H1 (cell line): ENCODE data around the gene CEP135. TPM values are rescaled to one million over a fixed set of nuclear protein-coding genes. Genes with fewer than 3 reads are reported as not detected.

Experiments
- CTCF ChIA-PET: fragments of 300-600 bp; sonication (Branson Sonifier 250); formaldehyde crosslinking; loops from one replicate; lab custom pipeline; 2021; ENCODE audit not compliant: partially characterized antibody; lab: Charles Lee
- POLR2A ChIA-PET: fragments of 300-600 bp; sonication (Branson Sonifier 250); formaldehyde crosslinking; loops from one replicate; lab custom pipeline; 2021; ENCODE audit warnings: inconsistent platforms; ENCODE audit not compliant: partially characterized antibody; lab: Charles Lee
- DNase-seq, 2 experiments: peaks; one replicate each; pipeline versions ENCODE4 v3.0.0 to v3.0.0-alpha.2; 2010 to 2022; ENCODE audit warnings: low spot score in 2 of 2, low read depth in 1 of 2, mixed read lengths in 1 of 2
- FAIRE-seq: peaks from 2 replicates; lab custom pipeline; 2011; peaks lifted over from hg19 to GRCh38; lab: Jason Lieb, UNC
- H2AFZ ChIP-seq: 2 replicates; pipeline ENCODE4 v1.8.1; 2012; ENCODE audit warnings: low read length, inconsistent platforms
- H2AK5ac ChIP-seq: 2 replicates; pipeline ENCODE4 v1.6.1; 2013; ENCODE audit warnings: low read depth, low read length
- H2BK120ac ChIP-seq: replicated peaks from 2 replicates; pipeline ENCODE3; 2013; ENCODE audit warnings: low read depth, low read length, inconsistent platforms
- H2BK12ac ChIP-seq: 2 replicates; pipeline ENCODE4 v1.6.1; 2013; ENCODE audit warnings: low read depth, low read length
- H2BK15ac ChIP-seq: 2 replicates; pipeline ENCODE4 v1.6.1; 2013; ENCODE audit warnings: low read length
- H2BK20ac ChIP-seq: 2 replicates; pipeline ENCODE4 v1.6.1; 2013; ENCODE audit warnings: low read length
- H2BK5ac ChIP-seq: 2 replicates; pipeline ENCODE4 v1.6.1; 2013; ENCODE audit warnings: low read depth, low read length
- H3K14ac ChIP-seq: 2 replicates; pipeline ENCODE4 v1.6.1; 2013; ENCODE audit warnings: inconsistent platforms; ENCODE audit not compliant: insufficient read length
- H3K18ac ChIP-seq: 2 replicates; pipeline ENCODE4 v1.6.1; 2013; ENCODE audit warnings: low read length; ENCODE audit errors: extremely low read depth
- H3K23ac ChIP-seq: 2 replicates; pipeline ENCODE4 v1.6.1; 2013; ENCODE audit warnings: inconsistent platforms; ENCODE audit not compliant: insufficient read length
- H3K23me2 ChIP-seq: 2 replicates; pipeline ENCODE4 v1.6.1; 2013; ENCODE audit warnings: low read depth, low read length
- H3K27ac ChIP-seq: 2 replicates; pipeline ENCODE4 v1.6.1; 2011; ENCODE audit warnings: low read depth, low read length, inconsistent platforms
- H3K27me3 ChIP-seq, 4 experiments: replicated peaks in 1 of 4; 1 replicate in 1 of 4; 2 replicates in 3 of 4; pipeline versions ENCODE4 v1.6.1 to v1.8.1; 2011 to 2013; ENCODE audit warnings: low read length in 3 of 4, mild to moderate bottlenecking in 3 of 4, inconsistent platforms in 2 of 4, mixed read lengths in 2 of 4, moderate library complexity in 1 of 4; ENCODE audit not compliant: control insufficient read depth in 3 of 4, insufficient read depth in 3 of 4; ENCODE audit errors: extremely low read depth in 1 of 4
- H3K36me3 ChIP-seq, 4 experiments: 2 replicates each; pipeline versions ENCODE4 v1.6.1 to v1.8.1; 2011 to 2013; ENCODE audit warnings: mild to moderate bottlenecking in 4 of 4, low read length in 3 of 4, moderate library complexity in 2 of 4, control low read depth in 1 of 4, inconsistent platforms in 1 of 4; ENCODE audit not compliant: insufficient read depth in 4 of 4, control insufficient read depth in 2 of 4
- H3K4ac ChIP-seq: replicated peaks from 2 replicates; pipeline ENCODE3; 2013; ENCODE audit warnings: low read length, low read depth, mixed read lengths, inconsistent platforms; ENCODE audit not compliant: insufficient read length
- H3K4me1 ChIP-seq, 4 experiments: replicated peaks in 1 of 4; 1 replicate in 1 of 4; 2 replicates in 3 of 4; pipeline versions ENCODE4 v1.6.1 to v1.8.1; 2011 to 2013; ENCODE audit warnings: low read length in 3 of 4, inconsistent platforms in 2 of 4, mixed read lengths in 1 of 4; ENCODE audit not compliant: insufficient read depth in 4 of 4, control insufficient read depth in 3 of 4
- H3K4me2 ChIP-seq, 2 experiments: 2 replicates each; pipeline versions ENCODE4 v1.6.1 to v1.8.1; 2011 to 2013; ENCODE audit warnings: low read depth in 2 of 2, low read length in 2 of 2, control low read depth in 1 of 2, inconsistent platforms in 1 of 2, mild to moderate bottlenecking in 1 of 2; ENCODE audit not compliant: insufficient read depth in 1 of 2
- H3K4me3 ChIP-seq, 4 experiments: fragments of 200-600, 300-600 bp in 1 of 4; sonication (generic), shearing (Covaris generic), sonication (Bioruptor Twin) in 1 of 4; 2 replicates each; pipeline versions ENCODE4 v1.5.1 to v1.8.1; 2011 to 2016; ENCODE audit warnings: low read length in 4 of 4, low read depth in 3 of 4, control low read depth in 2 of 4, inconsistent platforms in 2 of 4, mild to moderate bottlenecking in 2 of 4, mixed read lengths in 1 of 4, moderate library complexity in 1 of 4; ENCODE audit not compliant: insufficient read depth in 2 of 4; ENCODE audit errors: extremely low read depth in 1 of 4
- H3K56ac ChIP-seq: replicated peaks from 2 replicates; pipeline ENCODE3; 2013; ENCODE audit warnings: low read depth, mild to moderate bottlenecking, mixed read lengths, low read length, inconsistent platforms; ENCODE audit not compliant: insufficient read length
- H3K79me1 ChIP-seq: 2 replicates; pipeline ENCODE4 v1.6.1; 2013; ENCODE audit warnings: low read depth, low read length, control low read depth
- H3K79me2 ChIP-seq, 2 experiments: 2 replicates each; pipeline versions ENCODE4 v1.6.1 to v1.8.1; 2012 to 2013; ENCODE audit warnings: low read length in 2 of 2, mild to moderate bottlenecking in 2 of 2, inconsistent platforms in 1 of 2; ENCODE audit not compliant: insufficient read depth in 2 of 2, control insufficient read depth in 1 of 2
- H3K9ac ChIP-seq, 4 experiments: replicated peaks in 1 of 4; 1 replicate in 1 of 4; 2 replicates in 3 of 4; pipeline versions ENCODE4 v1.6.1 to v1.8.1; 2011 to 2013; ENCODE audit warnings: low read depth in 3 of 4, low read length in 3 of 4, control low read depth in 2 of 4, mild to moderate bottlenecking in 2 of 4, moderate library complexity in 2 of 4, inconsistent platforms in 1 of 4; ENCODE audit errors: extremely low read depth in 1 of 4
- H3K9me3 ChIP-seq, 2 experiments: 2 replicates each; pipeline versions ENCODE4 v1.6.1 to v1.8.1; 2012 to 2013; ENCODE audit warnings: mild to moderate bottlenecking in 2 of 2, moderate library complexity in 2 of 2, control low read depth in 1 of 2, inconsistent platforms in 1 of 2, low read depth in 1 of 2, low read length in 1 of 2, mixed read lengths in 1 of 2; ENCODE audit not compliant: insufficient read depth in 2 of 2
- H4K20me1 ChIP-seq, 2 experiments: replicated peaks in 1 of 2; 2 replicates each; pipeline versions ENCODE3 to v1.8.1; 2011 to 2013; ENCODE audit warnings: inconsistent platforms in 2 of 2, low read length in 2 of 2, mild to moderate bottlenecking in 1 of 2; ENCODE audit not compliant: insufficient read depth in 2 of 2, control insufficient read depth in 1 of 2
- H4K5ac ChIP-seq: 2 replicates; pipeline ENCODE4 v1.6.1; 2013; ENCODE audit warnings: low read length, low read depth, mixed read lengths, inconsistent platforms; ENCODE audit not compliant: insufficient read length
- H4K8ac ChIP-seq: 2 replicates; pipeline ENCODE4 v1.8.0; 2013; ENCODE audit warnings: mild to moderate bottlenecking, moderate library complexity, low read length, inconsistent platforms; ENCODE audit not compliant: insufficient read depth; ENCODE audit errors: extremely low read depth
- H4K91ac ChIP-seq: replicated peaks from 2 replicates; pipeline ENCODE3; 2013; ENCODE audit warnings: low read length, mixed read lengths, inconsistent platforms; ENCODE audit not compliant: insufficient read length
- CBX8 ChIP-seq: fragments of 300-800, 300-1000 bp; sonication (generic); IDR thresholded peaks from 2 replicates; pipeline ENCODE4 v1.7.1; 2016; ENCODE audit warnings: low read depth, low read length, borderline replicate concordance
- CEBPB ChIP-seq: IDR thresholded peaks from 2 replicates; pipeline ENCODE4 v1.6.1; 2012; ENCODE audit warnings: low read depth, low read length
- CHD2 ChIP-seq: IDR thresholded peaks from 2 replicates; pipeline ENCODE4 v1.6.1; 2012; ENCODE audit warnings: low read length, improper control_type of control experiment
- CTCF ChIP-seq, 3 experiments: IDR thresholded peaks; 1 replicate in 2 of 3; 2 replicates in 1 of 3; pipeline versions ENCODE4 v1.5.1 to v1.6.1; 2011; ENCODE audit warnings: low read length in 3 of 3, mild to moderate bottlenecking in 3 of 3, inconsistent platforms in 2 of 3, low read depth in 1 of 3, moderate library complexity in 1 of 3; ENCODE audit not compliant: insufficient read depth in 1 of 3; ENCODE audit errors: control extremely low read depth in 1 of 3
- E2F6 ChIP-seq: IDR thresholded peaks from 2 replicates; pipeline ENCODE4 v1.6.1; 2012; ENCODE audit warnings: inconsistent platforms
- KDM4A ChIP-seq: IDR thresholded peaks from one replicate; pipeline ENCODE4 v1.7.1; 2012; ENCODE audit warnings: low read depth, mild to moderate bottlenecking, moderate library complexity, low read length, inconsistent platforms; ENCODE audit not compliant: severe bottlenecking
- PHF8 ChIP-seq: fragments of 200-600 bp; sonication (generic); conservative IDR thresholded peaks from 2 replicates; pipeline ENCODE4 v1.7.1; 2012; ENCODE audit warnings: low read depth, mild to moderate bottlenecking, inconsistent platforms, low read length, moderate library complexity
- POLR2AphosphoS5 ChIP-seq: IDR thresholded peaks from 2 replicates; pipeline ENCODE4 v1.6.1; 2011; ENCODE audit warnings: low read depth, low read length
- SIN3A ChIP-seq, 2 experiments: IDR thresholded peaks in 1 of 2; conservative IDR thresholded peaks in 1 of 2; 2 replicates each; pipeline ENCODE4 v1.6.1; 2011 to 2012; ENCODE audit warnings: low read length in 2 of 2, improper control_type of control experiment in 1 of 2, low read depth in 1 of 2, mild to moderate bottlenecking in 1 of 2
- SIX5 ChIP-seq: IDR thresholded peaks from 2 replicates; pipeline ENCODE4 v1.6.1; 2011; ENCODE audit warnings: mild to moderate bottlenecking, low read depth, low read length
- SP1 ChIP-seq: IDR thresholded peaks from 2 replicates; pipeline ENCODE4 v1.6.1; 2011; ENCODE audit warnings: low read depth, low read length
- WGBS, 2 experiments: shearing (Covaris generic) in 1 of 2; methylation state at CpG; one replicate each; pipeline versions ENCODE4 v1.1.6 to v1.1.7; 2013 to 2015; ENCODE audit warnings: low lambda C conversion rate in 2 of 2, mixed read lengths in 2 of 2, inconsistent platforms in 1 of 2, low coverage in 1 of 2, missing lambda C conversion rate in 1 of 2; ENCODE audit not compliant: insufficient replicate concordance in 2 of 2, insufficient coverage in 1 of 2, insufficient read length in 1 of 2; ENCODE audit errors: extremely low coverage in 1 of 2, missing lambda C conversion rate in 1 of 2; 5-methylcytosine and 5-hydroxymethylcytosine counted together
- polyA plus RNA-seq, 7 experiments: library from polyadenylated mRNA; depleted of rRNA in 3 of 7; stranded (reverse) in 5 of 7; unstranded in 2 of 7; fragments of >200 nt in 5 of 7; fragments of 200-250 nt in 2 of 7; gene quantifications; 1 replicate in 5 of 7; 2 replicates in 1 of 7; 4 replicates in 1 of 7; pipeline versions ENCODE4 v1.2.1 to v1.2.3, GENCODE V29; 2011 to 2013; ENCODE audit warnings: missing spikeins in 2 of 7, mixed read lengths in 2 of 7
- total RNA-seq: library from RNA; stranded (reverse); fragmentation: NEBNext Ultra II Directional; extraction: Animal tissue kit (Norgen Biotek cat#: 25700); gene quantifications from 2 replicates; pipeline ENCODE4 v1.2.1, GENCODE V29; 2021

Gene CEP135
- total and polyA plus RNA-seq, 2 of the 8 experiments (the other 6 are each of a cell fraction or from before 2014, with no cell fraction given) = 2.7 to 14.5 TPM

GRCh38 chr4:55902677-55903076 is 46.1 kb upstream of the CEP135 start:
- Histone ChIP-seq H3K56ac (no peak overlapping the region), H4K20me1 (no peaks in the 10 kb centered on the region), H3K14ac (no peak overlapping the region), H2AFZ (no peak overlapping the region), H3K23ac (no peak overlapping the region), H3K18ac (no peak overlapping the region), H3K23me2 (no peaks in the 10 kb centered on the region), H3K9me3 (no peaks in the 10 kb centered on the region), H3K27me3 (no peaks in the 10 kb centered on the region), H3K27ac (no peak overlapping the region), H3K4me1 (no peaks in the 10 kb centered on the region), H3K79me1 (no peaks in the 10 kb centered on the region), H4K91ac (no peak overlapping the region), H3K9ac (no peak overlapping the region), H2BK5ac (no peak overlapping the region), H3K4me2 (no peak overlapping the region), H2BK12ac (no peak overlapping the region), H3K4ac (no peak overlapping the region), H3K4me3 (no peak overlapping the region), H2BK20ac (no peak overlapping the region), H4K8ac (no peak overlapping the region), H4K5ac (no peak overlapping the region), H2BK120ac (no peak overlapping the region), H3K36me3 (peaks cover 0 to 21% (median 2%) of the 10 kb centered on the region in 4 experiments; a peak in 2 of 8 replicates), H3K79me2 (no peaks in the 10 kb centered on the region), H2AK5ac (no peak overlapping the region), H2BK15ac (no peak overlapping the region)
- DNase-seq (no peak), FAIRE-seq (no peak)
- CTCF ChIA-PET = interaction anchor here (0.7 to 1.1 kb wide), 2 partner anchors 14 to 398 kb away, joined by 3 read pairs; no protein-coding TSS in a partner anchor
- POLR2A ChIA-PET = no interaction called here
- WGBS, 2 experiments = 86% methylated on average over 4 of the region's 4 CpGs; no CpG with 5 or more reads in 1 of the 2 experiments
- TF ChIP-seq SIX5 = no peak
- no peak for TF ChIP-seq SIN3A (conservative IDR thresholded peaks at IDR 0.05 in 1 of 2, IDR thresholded peaks at IDR 0.05 in 1 of 2; ENCODE audit: low read depth in 1 of 2, low read length in 2 of 2)
- no peak for TF ChIP-seq CEBPB
- TF ChIP-seq POLR2AphosphoS5 = no peak
- no peak for TF ChIP-seq E2F6
- no peak for TF ChIP-seq CTCF (IDR thresholded peaks at IDR 0.05; ENCODE audit: control extremely low read depth in 1 of 3, insufficient read depth in 1 of 3, low read depth in 1 of 3, low read length in 3 of 3)
- TF ChIP-seq CBX8 = no peak
- no peak for TF ChIP-seq CHD2
- no peak for TF ChIP-seq KDM4A
- TF ChIP-seq SP1 = no peak
- TF ChIP-seq PHF8 = no peak
